Activated CD4-positive, CD25-positive, alpha-beta regulatory T cell treated with anti-CD3 and anti-CD28 coated beads, Interleukin-2, amount 50 U/mL, for 16 hours (primary cell): Measurements from ENCODE around the gene ARHGEF40.

Experiments
- DNase-seq: peaks from one replicate; pipeline ENCODE4 v3.0.0-alpha.2; 2020; ENCODE audit warnings: low read depth, low spot score

The ARHGEF40 gene

DNA sequence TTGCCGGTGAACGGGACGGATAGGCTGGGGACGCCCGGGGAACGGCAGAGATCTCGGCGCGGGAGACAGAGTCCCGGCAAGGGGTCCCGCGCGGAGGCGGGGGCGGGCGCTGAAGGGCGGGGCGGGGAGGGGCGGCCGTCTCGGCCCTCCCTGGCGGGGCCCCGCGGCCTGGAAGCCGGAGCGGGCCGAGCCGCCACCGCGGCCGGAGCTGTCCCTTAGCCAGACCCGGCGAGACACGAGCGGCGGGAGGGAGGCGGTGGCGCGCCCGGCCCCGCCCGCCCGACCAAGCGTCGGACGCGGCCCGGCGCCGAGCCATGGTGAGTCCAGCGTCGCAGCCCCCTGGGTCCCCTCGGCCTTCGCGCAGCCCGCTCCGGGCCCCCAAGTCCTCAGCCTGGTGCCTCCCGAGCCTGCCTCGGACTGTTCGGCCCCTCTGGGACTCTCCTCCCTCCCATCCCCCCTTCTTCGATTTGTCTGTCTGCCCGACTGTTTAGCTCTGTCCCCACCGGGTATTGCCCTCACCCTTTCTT is at the start of gene ARHGEF40:
TSS of gene ARHGEF40 (plus strand) at position 222 of the 527 bp plus-strand sequence. CDS start at position 315, 93 bp downstream.
- no peak for DNase-seq

DNA sequence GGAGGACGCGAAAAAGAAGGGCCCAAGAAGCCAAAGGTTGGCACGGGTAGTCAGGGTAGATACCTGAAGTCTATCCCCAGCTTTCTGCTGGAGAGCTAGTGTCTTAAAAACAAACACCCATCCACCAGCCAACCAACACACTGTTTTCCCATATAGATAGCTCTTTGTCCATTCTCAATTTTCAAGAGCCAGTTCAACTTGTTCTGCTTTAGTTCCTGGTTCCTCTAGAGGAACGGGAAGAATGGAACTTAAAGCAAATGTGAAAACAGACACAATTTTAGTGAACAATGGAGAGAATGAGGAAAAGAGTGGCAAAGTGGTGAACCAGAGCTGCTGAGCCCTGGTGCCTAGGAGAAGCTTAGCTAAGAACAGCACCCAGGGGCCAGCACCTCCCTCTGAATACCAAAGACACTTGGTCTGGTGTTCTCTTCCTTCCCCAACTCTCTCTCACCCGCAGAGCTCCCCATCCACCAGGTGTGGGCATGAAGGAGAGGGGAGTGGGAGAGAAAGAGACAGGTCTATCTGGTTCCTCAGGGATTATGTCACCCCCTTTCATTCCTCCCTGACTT is 49.0 kb upstream of the ARHGEF40 start:
- DNase-seq: no peak

DNA sequence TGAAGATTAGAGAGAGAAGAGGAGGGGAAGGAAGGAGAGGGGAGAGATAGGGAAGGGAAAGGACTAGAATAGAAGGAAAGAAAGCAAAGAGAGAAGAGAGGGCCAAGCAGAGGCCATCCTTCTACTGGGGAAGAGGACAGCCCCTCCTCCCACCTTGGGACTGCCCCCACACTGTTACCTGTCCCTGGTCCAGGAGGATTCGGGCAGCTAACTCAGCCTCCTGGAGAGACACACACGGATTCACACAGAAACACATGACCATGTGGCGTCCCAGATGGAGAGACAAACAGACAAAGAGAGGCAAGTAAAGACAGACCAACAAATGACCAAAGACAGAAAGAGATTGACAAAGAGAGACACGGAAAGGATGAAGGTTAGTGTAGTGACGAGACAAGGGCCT is 47.4 kb upstream of the ARHGEF40 start:
- DNase-seq: no peak

DNA sequence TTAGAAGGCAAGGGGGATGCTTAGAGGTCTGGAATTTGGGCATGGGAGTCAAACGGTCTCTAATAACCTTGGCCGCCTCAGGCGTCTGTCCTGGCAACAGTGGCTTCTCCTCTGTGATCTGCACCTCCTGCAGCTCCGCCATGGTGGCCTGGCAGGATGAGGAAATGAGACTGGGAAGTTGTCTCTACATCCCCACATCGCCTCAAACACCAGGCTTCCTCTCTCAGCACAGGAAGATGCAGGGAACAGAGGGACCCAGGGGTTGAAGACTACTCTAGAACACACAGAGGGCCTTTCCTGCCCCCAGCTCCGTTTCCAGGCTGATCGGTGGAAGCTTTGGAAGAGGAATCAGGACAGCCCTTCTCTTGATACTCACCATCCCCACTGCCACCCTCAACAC is 46.9 kb upstream of the ARHGEF40 start:
- DNase-seq: no peak

DNA sequence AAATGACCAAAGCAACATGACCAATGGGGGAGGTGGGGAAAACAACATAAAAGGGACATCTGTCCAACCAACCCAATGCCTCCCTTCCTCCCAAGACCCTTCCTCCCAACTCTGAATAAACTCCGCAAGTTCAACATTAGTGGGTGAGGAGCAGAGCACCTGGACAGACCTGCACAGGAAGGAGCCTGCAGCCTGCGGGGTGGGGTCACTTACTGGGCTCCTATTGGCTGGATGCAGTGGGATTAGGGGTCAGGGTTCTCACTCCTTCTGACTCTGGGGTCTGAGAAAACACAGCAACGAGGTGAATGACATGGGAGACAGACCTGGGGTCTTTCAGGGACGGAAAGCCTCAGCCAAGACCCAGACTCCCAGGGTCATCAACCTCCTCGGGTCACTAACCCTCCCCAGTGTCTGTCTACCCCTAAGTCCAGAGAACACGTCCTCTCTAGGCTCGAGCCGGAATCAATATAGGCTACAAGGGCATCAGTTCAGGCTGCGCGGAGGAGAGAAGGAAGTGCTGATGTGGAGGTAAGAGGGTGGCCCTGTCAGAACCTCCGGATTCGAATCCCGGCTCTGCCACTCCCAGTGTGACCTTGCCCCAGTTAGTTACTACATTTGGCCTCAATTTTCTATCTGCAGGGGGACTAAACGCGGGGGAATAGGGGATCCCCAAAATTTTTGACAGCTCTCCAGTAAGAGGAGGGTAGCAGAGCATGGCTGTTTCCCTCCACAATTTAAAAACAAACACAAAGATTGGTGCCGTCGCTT is 46.1 kb upstream of the ARHGEF40 start:
- no peak for DNase-seq

DNA sequence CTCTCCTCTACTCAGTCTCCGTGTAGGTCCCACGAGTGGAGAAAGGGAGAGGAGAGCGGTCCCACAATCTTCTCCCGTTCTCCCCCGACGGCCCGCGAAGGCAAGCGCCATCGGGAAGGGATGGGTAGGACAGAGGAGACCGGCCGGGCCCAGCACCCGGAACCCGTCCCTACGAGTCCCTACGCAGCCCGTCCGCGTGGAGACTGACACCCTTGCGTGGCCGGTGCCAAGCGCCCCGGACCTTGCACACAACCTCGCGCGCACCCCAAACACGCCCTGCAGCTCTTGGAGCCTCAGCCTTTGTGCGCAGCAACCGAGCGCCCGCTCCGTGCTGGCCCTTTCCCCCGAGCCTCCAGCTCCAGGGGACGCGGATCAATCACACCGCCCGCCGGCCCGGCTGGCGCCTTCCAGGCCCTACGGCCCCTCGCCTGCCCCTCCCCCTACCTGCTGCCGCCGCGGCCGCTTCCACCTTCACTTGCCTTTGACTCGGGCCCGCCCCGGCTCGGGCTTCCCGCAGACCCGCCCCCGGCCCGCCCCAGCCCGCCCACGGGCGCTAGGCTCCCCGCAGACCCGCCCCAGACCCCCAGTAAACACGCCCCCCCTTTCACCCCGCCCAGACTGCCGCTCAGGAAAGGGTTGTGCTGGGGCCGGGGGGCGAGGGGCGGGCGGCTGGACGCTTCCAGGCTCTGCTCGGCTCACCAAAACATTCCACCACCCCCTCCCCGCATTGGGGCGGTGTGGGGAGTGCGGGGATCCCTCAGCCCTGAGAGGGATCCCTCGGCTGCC is 45.3 kb upstream of the ARHGEF40 start, which contains the start of gene NDRG2:
TSS of gene NDRG2 (minus strand) at position 477 of the 786 bp plus-strand sequence. CDS start 1,746 bp downstream, outside the sequence.
- DNase-seq: peak; percentile 47

DNA sequence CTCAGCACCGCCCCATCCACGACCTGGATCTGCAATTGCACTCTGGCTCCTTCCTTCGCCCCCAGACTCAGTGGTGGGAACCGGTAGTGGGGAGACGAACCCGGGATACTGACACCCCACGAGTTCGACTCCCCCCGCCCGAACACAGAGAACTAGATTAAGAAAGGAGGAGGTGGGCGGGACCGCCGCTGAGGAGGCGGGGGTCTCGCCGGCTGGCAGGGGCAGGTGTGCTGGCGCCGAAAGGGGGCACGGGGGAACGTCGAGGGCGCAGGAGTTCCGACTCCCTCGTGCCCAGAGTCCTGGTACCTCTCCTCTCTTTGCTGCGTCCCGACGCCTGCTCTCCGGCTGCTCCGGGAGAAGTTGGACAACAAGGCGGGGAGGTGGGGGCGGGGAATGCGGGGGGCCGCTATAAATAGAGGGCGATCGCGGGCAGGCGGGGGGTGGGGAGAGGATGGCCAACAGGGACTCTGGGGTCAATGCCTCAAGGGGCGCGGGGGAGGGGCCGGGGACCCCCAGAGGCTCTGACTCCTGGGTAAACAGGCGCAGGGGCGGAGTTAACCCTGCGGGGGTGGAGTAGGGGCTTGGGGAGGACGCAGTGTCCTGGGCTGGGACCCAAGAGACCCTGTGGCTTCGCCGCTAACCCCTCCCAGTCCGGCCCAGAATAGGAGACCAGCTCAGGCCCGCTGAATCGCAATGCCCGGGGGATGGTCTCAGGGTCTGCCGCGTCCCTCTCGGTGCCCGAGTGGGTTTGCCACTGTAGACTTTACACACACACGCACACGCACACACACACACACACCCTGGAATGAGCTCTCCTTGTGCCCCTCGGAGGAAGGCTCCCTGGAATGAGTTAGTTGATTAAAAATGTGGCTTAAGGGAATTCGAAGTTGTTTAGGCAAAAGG is 44.5 kb upstream of the ARHGEF40 start:
- DNase-seq: no peak

DNA sequence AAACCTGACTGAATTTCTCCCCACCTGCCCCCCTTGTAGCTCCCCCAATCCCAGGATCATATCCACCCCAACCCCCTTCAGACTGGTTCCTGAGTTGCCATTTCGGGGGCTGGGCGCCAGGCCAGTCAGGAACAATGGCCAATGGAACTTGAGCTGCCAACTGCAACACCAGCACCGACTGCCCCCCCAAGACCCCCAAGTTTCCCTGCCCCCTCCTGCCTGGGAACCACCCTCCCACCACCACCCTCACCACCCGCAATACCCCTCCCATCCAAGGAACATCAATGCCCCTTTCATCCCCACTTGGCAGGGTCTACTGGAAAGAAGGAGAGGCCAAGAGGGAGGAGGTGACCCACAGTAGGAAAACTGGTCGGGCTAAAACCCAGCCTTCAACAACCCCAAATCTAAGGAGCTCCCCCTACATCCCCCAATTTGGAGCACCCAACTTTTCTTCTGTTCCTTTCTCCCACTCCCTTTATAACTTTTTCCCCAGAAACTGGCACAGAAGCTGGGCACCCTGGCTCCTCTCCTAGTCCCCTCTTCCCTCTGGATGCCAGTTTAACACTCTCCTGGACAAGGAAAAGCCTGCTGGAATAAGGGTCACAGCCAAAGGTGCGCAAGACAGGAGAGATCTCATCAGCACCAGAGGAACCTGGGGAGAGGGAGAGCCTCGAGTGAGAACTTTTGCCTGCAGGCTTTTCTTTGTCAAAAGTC is 43.7 kb upstream of the ARHGEF40 start:
- DNase-seq: no peak

DNA sequence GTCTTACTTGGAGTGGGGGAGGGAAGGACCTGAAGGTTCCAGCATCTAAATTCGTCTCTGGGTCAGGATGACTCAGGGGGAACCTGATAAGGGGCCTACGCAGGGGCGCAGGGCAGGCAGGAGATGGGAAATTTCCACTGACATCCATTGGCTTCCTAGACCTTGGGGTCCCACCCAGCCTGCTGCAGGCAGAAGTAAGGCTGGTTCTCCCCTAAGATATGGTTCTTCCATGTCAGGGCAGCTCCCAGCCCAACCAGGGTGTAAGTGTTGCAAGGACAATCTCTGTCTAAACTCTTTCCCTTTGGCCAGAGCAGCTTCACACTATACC is 43.2 kb upstream of the ARHGEF40 start:
- DNase-seq: no peak

DNA sequence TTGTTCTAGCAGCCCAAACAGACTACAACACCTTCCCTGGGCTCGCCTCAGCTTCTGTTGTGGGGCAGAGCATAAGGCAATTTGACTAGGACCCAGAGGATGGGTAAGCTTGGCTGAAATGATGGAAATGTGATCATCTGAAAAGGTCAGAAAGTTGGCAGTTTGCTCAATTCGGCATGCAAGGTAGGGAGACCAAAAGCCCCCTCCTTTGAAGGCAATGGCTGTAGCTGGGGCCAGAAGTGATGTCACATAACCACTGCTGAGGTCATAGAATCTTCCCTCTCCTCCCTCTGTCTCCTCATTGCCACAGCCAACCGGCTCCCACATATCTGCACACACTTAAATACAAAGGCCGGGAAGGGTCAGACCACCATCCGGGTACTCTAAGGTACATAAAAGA is 40.2 kb upstream of the ARHGEF40 start, which contains the start of gene TPPP2:
TSS of gene TPPP2 (plus strand) at position 301 of the 400 bp plus-strand sequence. CDS start 365 bp downstream, outside the sequence.
- no peak for DNase-seq

DNA sequence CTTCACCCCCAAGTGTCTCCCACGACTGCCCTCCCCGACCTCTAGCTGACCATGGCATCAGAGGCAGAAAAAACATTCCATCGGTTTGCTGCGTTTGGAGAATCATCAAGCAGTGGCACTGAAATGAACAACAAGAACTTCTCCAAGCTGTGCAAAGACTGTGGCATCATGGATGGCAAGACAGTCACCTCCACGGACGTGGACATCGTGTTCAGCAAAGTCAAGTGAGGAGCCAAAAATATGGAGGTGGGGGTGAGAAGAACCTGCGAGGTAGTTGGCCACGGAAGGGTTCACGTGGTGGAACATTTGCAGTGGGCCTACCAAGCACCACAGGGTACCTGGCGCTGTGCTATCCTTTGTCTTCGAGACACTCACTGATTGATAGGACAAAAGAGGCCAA is 39.6 kb upstream of the ARHGEF40 start:
- DNase-seq: no peak

DNA sequence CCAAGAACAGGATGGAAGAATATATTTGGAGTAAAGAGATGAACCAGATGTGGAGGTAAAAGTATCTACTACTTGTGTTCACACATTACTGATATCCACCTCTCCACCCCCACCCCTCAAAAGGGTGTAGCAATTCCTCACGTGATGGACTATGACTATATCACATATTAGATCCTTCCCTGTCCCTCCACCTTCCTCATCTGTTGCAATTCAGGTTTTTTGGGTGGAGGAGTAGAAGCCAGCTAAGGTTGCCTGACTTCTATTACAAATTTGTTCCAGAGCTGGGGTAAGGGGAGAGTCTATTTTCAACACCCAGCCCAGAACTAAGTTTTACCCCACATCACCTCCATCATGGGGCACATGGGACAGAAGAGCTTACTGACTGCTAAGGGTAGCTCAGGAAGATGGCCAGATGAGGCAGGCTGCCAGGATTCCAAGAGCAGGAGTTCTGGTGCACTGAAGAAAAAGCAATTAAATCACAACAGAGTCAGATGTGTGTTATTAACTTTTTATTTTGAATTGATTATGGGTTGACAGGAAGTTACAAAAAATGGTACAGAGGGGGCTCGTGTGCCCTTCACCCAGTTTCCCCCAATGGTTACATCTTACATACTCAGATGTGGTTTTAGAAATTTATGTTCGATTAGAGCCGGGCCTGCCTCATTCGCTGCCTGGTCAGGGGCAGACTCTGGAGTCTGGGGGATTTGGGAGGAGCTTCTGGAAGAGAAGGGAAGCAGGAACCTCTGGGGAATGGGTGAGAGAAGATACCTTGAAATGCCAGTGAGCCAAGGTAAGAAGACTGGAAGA is 37.6 kb upstream of the ARHGEF40 start:
- DNase-seq: no peak

DNA sequence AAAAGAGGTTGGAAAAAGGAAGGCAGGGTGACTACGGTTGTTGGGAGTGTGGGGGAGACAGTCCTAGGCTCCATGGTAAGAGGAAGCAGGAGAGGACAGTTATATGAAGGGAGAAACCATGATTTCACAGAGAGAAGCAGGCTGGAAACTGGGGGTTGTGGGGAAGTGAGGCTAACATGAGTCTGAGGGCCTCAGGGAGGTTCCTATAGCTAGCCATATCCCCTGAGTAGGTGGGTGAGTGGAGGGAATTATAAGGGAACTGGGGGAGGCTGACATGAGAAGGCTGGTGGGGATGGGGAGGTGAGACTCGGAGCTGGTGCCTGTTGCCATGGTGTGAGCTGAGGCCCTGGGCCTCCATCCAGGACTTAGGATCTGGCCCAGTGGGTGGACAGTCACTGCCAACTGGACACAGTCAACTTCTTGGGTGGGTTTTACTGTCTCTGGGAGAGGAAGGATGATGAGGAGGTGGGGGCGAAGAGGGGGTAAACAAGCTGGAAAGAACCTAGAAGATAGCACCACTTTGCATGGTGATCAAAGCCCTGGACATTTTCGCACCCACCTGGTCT is 36.9 kb upstream of the ARHGEF40 start:
- DNase-seq: no peak

DNA sequence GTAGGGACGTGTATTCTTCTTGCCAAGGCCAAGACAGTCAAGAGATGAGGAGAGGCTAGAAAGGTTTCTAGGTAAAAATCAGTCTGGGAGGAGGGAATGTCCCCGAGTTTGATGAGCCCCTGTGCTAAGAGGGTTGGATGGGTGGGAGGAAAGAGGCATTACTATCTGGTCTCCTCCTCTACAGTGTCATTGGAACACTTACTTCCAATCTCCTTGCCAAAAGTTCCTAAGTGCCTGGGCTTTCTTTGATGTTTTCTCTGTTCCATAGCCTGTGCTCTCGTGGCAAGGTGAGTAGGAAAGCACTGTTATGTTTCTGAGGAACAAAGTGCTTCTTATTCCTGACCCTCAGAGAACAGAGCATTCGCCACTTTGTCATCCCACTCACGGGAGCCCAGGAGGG is 35.4 kb upstream of the ARHGEF40 start, which contains the start of gene RNASE13:
TSS of gene RNASE13 (minus strand) at position 101 of the 400 bp plus-strand sequence. CDS start 519 bp downstream, outside the sequence.
- no peak for DNase-seq

DNA sequence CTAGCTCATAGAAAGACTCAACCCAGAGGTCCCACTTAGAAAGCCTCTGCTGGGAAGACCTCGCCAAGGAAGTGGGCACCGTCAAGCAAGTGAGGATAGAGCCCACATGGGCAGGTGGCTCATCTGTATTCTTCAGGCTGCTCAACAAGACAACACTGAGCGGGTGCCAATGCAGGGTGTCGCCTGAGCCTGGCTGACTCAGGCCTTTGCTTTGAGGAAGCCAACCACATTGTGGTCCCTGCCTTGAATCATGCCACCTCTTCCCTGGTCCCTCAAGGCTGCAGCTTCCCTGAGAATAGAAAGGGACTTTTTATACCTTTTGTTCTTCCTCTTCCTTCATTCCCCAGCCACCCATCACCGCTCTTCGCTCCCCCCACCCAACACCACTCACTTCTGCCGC is 33.4 kb upstream of the ARHGEF40 start:
- DNase-seq: no peak

DNA sequence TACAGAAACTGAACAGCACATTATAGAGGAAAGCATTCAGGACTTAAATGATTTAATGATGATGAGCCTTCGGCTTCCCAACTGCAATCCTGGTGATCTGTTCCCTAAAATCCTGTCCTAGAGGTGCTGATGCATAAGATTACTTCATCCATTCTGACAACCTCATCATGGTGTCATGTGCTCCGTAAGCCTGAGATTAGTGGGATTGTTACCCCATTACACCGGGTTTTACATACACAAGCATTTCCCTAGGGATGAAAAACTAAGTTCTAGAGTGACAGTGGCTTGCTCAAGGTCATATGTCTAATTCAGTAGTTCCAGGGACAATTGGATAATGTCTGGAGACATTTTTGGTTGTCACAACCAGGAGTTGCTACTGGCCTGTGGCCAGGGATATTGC is 32.9 kb upstream of the ARHGEF40 start:
- no peak for DNase-seq

DNA sequence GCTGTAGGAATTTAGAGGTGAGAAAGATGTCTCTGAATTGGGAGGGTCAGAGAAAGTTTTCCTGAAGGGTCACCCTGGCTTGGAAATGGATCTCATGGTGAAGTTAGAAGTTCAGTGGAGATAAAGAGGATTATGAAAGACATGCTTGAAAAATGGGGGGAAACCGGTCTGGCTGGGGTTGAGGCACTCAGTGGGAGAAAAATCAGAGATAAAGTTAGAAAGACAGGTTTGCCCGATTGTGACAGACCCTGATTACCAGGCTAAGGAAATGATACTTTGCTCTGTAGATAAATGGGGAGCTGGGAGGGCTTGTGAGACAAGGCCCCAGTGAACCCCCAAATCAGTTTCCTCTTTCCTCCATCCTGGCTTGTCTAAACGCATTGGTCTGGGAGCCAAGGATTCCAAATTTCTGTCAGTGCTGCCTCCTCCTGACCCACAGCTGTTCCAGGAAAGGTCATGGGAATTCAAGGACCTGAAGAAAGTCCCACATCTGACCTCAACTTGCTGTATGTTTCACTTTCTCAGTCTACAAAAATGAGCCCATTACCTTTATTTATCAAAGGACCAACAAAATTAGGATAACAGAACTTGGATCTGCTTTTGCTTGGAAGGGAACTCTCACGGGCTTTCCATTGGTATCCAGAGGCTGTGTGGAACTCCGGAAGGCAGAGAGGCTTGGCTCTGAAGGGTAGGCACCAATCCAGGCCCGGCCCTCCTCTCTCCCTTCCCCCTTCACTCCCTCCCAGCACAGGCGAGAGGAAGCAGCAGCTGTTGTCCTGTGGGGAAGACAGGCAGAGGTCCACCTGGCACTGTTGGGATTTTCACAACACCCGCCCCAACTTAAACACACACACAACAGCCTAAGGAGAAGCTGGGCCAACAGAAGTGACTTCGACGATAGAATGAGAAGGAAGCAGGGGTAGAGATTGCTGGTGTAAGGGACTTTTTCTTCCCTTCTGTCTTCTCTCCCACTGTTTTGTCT is 31.4 kb upstream of the ARHGEF40 start:
- DNase-seq: no peak
